GM21367 (cell line): ENCODE measurements around the gene GCSAM.
A peak's percentile ranks its signal among the peaks of the same experiment; 100 is the strongest.

Experiments used
- ATAC-seq: cut with Tn5 transposase; IDR thresholded peaks from one replicate; pipeline ENCODE4 v1.9.1; 2021; ENCODE audit not compliant: unreplicated experiment

GCSAM gene, protein sequence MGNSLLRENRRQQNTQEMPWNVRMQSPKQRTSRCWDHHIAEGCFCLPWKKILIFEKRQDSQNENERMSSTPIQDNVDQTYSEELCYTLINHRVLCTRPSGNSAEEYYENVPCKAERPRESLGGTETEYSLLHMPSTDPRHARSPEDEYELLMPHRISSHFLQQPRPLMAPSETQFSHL

GRCh38 chr3:112132975-112133448 is at the start of gene GCSAM:
GCSAM (minus strand) TSS chr3:112133248; CDS start chr3:112133120, 128 bp downstream.
- ATAC-seq, result peak; percentile 60

DNA sequence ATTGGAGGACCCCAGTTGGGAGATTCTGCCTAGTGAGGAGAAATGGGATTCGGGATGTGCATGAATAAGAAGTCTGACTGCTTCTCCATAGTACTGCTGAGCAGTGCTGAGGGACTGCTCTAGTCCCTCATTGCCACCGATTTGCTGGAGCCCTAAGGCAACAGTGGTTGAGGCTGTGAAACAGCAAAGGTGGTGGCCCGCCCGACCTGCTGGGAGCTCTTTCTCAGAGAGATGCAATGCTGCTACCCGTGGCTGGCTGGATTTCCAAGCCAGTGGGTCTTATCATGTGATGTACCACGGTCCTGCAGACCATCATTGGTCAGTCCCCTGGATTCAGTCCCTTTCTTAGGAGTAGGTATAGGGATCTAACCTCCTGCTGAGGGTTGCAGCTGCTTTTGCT is 42.6 kb upstream of the GCSAM start:
- ATAC-seq, result no peak

DNA sequence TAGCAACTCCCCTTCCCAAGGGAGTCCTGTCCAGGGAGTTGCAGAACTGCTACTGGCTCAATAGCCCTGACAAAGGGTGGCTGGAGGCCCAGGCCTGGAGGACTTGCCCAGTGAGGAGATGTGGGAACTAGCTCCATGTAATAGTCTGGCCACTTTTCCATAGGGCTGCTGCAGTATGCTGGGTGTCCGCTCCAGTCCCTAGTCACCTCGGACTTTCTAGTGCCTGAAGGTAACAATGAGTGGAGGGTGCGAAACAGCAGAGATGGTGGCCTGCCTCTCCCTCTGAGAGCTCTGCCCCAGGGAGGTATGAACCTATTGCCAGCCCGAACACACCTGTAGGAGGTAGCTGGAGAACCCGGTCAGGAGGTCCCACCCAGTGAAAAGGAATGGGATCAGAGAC is 42.0 kb upstream of the GCSAM start:
- no peak for ATAC-seq

DNA sequence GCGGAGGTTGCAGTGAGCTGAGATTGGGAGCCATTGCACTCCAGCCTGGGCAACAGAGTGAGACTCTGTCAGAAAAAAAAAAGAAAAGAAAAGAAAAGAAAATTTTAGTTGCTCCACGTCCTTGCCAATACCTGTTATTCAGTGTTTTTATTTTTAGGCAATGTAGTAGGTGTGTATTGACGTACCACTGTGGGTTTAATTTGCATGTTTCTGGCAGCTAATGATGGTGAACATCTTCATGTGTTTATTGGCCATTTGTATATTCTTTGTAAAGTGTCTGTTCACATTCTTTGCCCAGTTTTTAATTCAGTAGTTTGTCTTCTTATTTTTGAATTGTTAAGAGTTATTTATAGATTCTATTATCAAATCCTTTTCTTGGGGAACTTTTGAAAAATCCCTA is 38.1 kb upstream of the GCSAM start:
- no peak for ATAC-seq

DNA sequence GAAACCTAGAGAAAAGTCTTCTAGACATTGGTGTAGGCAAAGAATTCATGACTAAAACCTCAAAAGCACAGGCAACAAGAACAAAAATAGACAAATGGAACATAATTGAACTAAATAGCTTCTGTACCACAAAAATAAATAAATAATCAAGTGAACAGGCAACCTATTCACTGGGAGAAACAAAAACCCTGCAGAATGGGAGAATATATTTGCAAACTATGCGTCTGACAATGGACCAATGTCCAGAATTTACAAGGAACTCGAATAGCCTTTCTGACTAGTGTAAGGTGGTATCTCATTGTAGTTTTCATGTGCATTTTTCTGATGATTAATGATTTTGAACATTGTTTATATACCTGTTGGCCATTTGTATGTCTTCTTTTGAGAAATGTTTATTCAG is 37.0 kb upstream of the GCSAM start:
- ATAC-seq, result no peak

- ATAC-seq, result peak; percentile 94
These were observed 34.7 kb upstream of the GCSAM start for GRCh38 chr3:112167758-112168157.

DNA sequence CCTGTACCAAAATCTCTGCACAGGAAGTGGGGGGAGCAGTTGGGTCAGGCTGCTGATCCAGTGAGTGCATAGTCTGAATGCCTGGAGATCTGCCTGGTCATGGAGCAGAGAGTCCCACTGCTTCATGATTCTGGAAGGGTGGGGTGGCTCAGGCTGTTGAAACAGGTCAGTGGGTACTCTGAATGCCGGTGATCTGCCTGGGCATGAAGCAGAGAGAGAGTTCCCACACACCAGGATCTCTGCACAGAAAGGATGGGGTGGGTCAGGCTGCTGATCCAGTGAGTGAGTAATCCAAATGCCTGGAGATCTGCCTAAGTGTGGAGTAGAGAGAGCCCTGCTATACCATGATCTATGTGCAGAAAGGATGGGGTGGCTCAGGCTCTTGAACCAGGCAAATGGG is 16.1 kb upstream of the GCSAM start:
- no peak for ATAC-seq

GRCh38 chr3:112143689-112144088 is 10.6 kb upstream of the GCSAM start:
- ATAC-seq, result no peak

GRCh38 chr3:112143251-112143650 is 10.2 kb upstream of the GCSAM start:
- ATAC-seq, result no peak

DNA sequence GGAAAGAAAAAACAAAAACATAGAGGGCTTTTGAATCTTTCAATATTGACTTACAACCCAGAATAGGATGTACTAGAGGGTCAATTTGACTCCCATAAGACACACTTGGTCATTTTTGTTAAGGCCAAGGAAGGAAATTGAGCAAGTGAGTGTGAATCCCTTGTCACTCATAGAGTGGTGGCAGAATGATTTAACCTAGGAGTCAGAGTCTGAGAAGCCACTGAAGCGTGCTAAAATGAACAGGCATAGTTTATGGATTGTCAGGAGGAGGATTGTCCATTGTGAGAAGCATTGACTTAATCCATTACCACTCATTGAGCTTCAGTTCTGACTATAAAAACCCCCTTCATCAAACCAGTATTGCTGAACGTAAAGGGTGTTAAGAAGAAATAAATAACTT is 8.2 kb upstream of the GCSAM start:
- ATAC-seq, result no peak

GRCh38 chr3:112140584-112140983 is 7.5 kb upstream of the GCSAM start:
- no peak for ATAC-seq

- ATAC-seq, result no peak
These were observed 5.3 kb upstream of the GCSAM start for GRCh38 chr3:112138219-112138969.

DNA sequence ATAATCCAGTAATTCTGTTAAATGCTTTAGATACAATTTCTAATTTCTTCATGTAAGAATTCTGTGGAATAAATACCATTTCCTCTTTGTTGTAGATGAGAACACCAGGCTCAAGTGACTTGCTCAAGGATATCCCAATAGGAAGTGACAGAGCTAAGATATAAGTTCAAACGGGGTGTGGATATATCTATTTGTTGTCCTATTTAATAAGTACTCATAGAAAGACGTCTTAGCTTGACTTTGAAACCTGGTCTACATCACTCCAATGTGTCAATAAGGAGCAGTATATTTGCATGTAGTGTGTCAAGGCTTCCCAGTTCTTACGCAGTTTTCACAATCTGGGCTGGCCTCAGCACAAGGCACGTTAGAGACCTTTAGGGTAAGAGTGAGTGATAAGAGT is 4.7 kb upstream of the GCSAM start:
- ATAC-seq, result no peak

DNA sequence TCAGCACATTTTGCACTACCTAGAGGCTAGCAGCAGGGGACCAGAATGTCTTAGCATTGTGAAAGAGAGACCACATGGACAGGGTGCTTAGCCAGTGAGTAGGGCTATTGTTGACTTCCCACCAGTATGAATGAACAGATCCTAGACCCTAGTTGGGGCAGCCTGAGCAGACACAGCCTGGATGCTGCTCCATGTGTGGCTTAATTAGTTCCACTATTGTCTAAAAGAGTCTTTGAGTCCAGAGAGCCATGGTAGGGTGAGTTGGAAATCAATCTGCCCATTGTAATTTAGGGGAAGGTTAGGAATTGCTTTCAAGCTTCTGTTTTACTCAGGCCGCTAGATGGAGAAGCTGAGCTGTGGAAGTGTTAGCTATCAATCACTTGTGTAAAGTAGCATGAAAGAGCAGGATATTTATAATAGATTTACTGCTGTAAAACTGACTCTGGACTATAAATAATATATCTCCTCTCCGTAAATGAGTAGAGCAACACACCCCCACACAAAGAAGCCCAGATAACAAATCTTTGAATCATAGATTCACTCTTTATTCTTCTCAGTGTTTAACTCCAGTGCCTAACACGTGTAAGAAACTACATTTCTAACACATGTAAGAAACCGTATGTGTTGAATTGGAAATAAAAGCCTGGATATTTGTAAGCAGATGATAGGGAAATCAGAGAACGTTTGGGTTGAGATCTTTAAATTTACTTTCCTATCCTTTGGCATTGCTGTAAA is 4.1 kb upstream of the GCSAM start:
- no peak for ATAC-seq

DNA sequence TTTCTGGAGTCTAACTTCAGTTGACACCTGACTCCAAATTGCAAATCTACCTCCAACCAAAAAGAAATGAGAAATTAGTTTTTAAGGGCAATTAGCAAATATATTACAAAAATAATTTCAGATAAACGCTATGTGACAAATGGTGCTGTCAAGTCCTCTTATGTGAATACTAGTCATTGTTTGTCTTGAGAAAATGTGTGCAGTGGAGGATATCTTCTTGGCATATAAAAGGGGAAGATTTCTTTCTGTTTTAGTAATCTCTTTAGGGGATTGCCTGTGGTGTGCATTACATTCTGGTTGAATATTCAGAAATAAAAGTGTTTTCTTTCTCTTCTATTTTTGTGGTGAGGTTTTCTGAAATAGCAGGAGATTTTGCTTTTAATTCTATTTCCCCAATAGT is 3.0 kb upstream of the GCSAM start:
- ATAC-seq, result no peak

- ATAC-seq, result no peak
These were observed 1.5 kb upstream of the GCSAM start for GRCh38 chr3:112134335-112135124.

DNA sequence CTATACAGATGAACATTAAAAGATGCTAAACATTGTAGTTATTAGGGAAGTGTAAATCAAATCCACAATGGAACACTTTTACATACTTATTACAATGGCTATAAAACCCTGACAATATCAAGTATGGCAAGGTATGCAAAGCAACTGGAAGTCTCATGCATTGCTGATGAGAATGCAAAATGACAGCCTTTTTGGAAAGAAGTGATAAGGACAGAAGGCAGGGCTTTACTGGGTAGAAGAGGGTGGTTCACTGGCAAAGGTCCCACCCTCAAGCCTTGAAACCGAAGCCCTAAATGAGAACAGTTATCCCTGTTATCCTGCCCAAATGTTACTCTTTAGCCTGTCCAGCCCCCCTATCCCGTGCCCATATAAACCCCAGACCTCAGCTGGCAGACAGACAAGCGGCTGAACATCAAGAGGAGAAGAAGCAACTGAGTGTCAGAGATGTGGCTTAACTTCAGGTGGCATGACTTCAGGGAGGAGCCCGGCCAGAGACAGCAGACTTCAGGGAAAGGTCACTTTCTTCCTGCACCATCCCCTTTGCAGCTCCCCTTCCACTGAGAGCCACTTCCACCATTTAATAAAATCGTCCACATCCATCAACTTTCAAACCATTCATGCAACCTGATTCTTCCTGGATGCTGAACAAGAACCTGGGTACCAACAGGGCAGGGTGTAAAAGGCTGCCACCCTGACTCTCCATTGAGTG is 732 bp upstream of the GCSAM start:
- ATAC-seq, result no peak

DNA sequence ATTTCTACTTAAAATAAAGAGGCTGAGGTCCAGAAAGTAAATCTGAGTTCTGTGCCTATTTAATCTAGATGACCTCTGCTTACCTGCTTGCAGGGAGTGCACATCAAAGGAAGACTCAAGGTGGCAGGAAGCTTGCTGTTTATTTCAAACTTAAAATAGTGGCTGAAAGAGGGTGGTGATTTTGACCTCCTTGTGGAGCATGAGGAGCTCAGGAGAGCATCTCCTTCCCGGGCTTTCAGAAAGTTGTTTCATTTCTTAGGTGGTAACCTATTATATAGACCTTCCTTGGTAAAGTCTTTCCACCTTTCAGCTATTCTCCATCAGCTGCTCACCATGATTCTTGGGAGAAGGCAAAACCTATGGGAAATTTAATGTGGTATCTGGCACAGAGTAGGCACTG is 494 bp downstream of the GCSAM start:
- ATAC-seq, result no peak

GRCh38 chr3:112132088-112132487 is 960 bp downstream of the GCSAM start:
- no peak for ATAC-seq

GRCh38 chr3:112131111-112131510 is 1.9 kb downstream of the GCSAM start:
- no peak for ATAC-seq

- ATAC-seq, result no peak
These were observed 2.4 kb downstream of the GCSAM start for GRCh38 chr3:112130638-112130993.
